Parathyroid adenoma (tissue), 2 donors: ENCODE data around the gene ALPG.

Experiments used
- H2AFZ ChIP-seq: fragments of 300-600 bp; sonication (generic); one replicate; pipeline ENCODE4 v1.7.0; 2017; ENCODE audit warnings: antibody characterized with exemption, mild to moderate bottlenecking
- H3K27ac ChIP-seq: fragments of 300-600 bp; sonication (generic); one replicate; pipeline ENCODE4 v1.7.0; 2017
- H3K27me3 ChIP-seq: fragments of 300-600 bp; sonication (generic); one replicate; pipeline ENCODE4 v1.7.0; 2017; ENCODE audit warnings: low read length; ENCODE audit not compliant: control insufficient read depth, insufficient read depth
- H3K36me3 ChIP-seq: fragments of 300-600 bp; sonication (generic); one replicate; pipeline ENCODE4 v1.7.0; 2017; ENCODE audit warnings: low read length; ENCODE audit not compliant: control insufficient read depth, insufficient read depth
- H3K4me1 ChIP-seq: fragments of 300-600 bp; sonication (generic); one replicate; pipeline ENCODE4 v1.7.0; 2017; ENCODE audit warnings: control low read depth
- H3K4me2 ChIP-seq: fragments of 300-600 bp; sonication (generic); one replicate; pipeline ENCODE4 v1.7.0; 2017; ENCODE audit warnings: low read length
- H3K4me3 ChIP-seq: fragments of 300-600 bp; sonication (generic); one replicate; pipeline ENCODE4 v1.7.0; 2017; ENCODE audit warnings: low read depth, low read length
- H3K79me2 ChIP-seq: fragments of 300-600 bp; sonication (generic); one replicate; pipeline ENCODE4 v1.7.0; 2017; ENCODE audit warnings: control low read depth
- H3K9ac ChIP-seq: fragments of 300-600 bp; sonication (generic); one replicate; pipeline ENCODE4 v1.7.0; 2017; ENCODE audit warnings: mild to moderate bottlenecking
- H3K9me3 ChIP-seq: fragments of 300-600 bp; sonication (generic); one replicate; pipeline ENCODE4 v1.7.0; 2017; ENCODE audit warnings: low read length; ENCODE audit not compliant: control insufficient read depth
- CTCF ChIP-seq: fragments of 300-600 bp; sonication (generic); IDR thresholded peaks from one replicate; pipeline ENCODE4 v1.7.0; 2017; ENCODE audit warnings: antibody characterized with exemption, mild to moderate bottlenecking
- donor health status: primary hyperparathyroidism.

ALPG gene

GRCh38 chr2:232459419-232460035 is 52.9 kb downstream of the ALPG start:
- no peak overlapping the region for H3K4me3 ChIP-seq

GRCh38 chr2:232460171-232460570 is 53.5 kb downstream of the ALPG start:
- Histone ChIP-seq H3K4me2 (no peak overlapping the region), H3K79me2 (no peaks in the 10 kb centered on the region), H3K9me3 (no peaks in the 10 kb centered on the region), H3K36me3 (no peaks in the 10 kb centered on the region), H3K4me3 (no peak overlapping the region), H2AFZ (no peak overlapping the region), H3K27me3 (no peaks in the 10 kb centered on the region), H3K9ac (no peak overlapping the region), H3K27ac (no peak overlapping the region), H3K4me1 (no peaks in the 10 kb centered on the region)
- no peak for TF ChIP-seq CTCF

More at GRCh38 chr2:232459419-232460035, 52.9 kb downstream of the ALPG start:
- no peak overlapping the region for H3K27ac ChIP-seq
- no peak overlapping the region for H3K9ac ChIP-seq
- no peaks in the 10 kb centered on the region for H3K27me3 ChIP-seq
- H3K36me3 ChIP-seq, result no peaks in the 10 kb centered on the region
- H2AFZ ChIP-seq, result no peak overlapping the region
- H3K79me2 ChIP-seq, result no peaks in the 10 kb centered on the region
- no peak for TF ChIP-seq CTCF
- H3K9me3 ChIP-seq, result no peaks in the 10 kb centered on the region
- H3K4me2 ChIP-seq, result no peak overlapping the region
- H3K4me1 ChIP-seq, result no peaks in the 10 kb centered on the region
